Measurements from ENCODE around the gene LINS1.

The LINS1 gene

DNA sequence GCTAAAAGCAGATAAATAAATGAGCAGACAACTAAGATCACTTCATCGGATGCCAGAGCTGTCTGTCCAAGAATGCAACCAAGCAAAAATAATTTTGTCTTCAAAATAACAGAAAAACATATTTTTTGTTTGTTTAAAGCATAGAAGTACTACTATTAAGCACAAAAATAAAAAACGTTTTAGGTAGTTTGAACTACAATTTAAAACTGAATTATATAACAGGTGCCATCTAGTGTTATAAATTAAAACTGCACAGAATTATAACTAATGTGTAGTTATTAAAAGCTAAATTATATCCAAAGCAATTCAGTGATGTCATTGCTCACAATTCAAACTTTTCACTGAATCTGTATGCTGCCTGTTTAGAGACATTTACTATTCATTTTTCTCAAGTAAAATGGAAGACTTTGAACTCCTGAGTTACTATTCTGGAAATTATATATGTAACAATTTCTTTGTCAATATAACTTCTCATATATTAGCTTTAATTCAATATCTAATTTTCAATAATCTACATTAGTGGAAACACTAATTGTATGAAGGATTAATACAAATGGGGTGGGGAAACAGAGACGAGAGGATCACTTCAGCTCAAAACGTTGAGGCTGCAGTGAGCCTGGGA is 29.5 kb downstream of the LINS1 start:
- TF ChIP-seq, protein P1, sequence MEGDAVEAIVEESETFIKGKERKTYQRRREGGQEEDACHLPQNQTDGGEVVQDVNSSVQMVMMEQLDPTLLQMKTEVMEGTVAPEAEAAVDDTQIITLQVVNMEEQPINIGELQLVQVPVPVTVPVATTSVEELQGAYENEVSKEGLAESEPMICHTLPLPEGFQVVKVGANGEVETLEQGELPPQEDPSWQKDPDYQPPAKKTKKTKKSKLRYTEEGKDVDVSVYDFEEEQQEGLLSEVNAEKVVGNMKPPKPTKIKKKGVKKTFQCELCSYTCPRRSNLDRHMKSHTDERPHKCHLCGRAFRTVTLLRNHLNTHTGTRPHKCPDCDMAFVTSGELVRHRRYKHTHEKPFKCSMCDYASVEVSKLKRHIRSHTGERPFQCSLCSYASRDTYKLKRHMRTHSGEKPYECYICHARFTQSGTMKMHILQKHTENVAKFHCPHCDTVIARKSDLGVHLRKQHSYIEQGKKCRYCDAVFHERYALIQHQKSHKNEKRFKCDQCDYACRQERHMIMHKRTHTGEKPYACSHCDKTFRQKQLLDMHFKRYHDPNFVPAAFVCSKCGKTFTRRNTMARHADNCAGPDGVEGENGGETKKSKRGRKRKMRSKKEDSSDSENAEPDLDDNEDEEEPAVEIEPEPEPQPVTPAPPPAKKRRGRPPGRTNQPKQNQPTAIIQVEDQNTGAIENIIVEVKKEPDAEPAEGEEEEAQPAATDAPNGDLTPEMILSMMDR (IDR thresholded peaks at IDR 0.05; ENCODE audit: borderline replicate concordance, insufficient read depth, low read depth, low read length): no peak
- H3K4me3 ChIP-seq (ENCODE audit: low read depth, low read length): no peak overlapping the region

DNA sequence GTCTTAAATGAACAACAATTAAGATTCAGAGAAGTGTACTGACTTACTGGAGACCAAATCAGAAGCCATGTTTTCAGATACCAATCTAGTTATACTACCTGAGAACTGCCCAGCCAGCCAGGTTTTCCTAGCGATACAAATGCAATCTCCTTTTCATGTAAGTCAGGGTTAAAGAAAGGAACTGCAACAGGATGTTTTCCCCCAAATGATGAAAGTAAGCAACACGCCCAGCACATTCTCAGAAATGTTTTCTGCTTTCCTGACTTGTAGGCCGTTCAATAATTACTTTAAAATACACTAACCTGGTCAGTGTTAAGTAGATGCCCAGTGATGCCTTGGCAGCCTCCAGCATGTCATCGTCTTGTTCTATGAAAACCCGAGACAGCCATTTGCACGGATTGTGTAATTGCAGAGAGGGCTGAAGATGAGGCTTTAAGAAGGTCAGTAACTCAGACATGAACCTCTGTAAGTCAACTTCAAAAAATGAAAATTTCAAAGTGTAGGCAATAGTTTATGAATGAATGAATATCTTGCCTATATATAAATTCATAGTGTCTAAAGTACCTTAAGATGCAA is 30.3 kb downstream of the LINS1 start:
- TF ChIP-seq, protein P1 (IDR thresholded peaks at IDR 0.05; ENCODE audit: borderline replicate concordance, insufficient read depth, low read depth, low read length): no peak
- no peak overlapping the region for H3K4me3 ChIP-seq (ENCODE audit: low read depth, low read length)

DNA sequence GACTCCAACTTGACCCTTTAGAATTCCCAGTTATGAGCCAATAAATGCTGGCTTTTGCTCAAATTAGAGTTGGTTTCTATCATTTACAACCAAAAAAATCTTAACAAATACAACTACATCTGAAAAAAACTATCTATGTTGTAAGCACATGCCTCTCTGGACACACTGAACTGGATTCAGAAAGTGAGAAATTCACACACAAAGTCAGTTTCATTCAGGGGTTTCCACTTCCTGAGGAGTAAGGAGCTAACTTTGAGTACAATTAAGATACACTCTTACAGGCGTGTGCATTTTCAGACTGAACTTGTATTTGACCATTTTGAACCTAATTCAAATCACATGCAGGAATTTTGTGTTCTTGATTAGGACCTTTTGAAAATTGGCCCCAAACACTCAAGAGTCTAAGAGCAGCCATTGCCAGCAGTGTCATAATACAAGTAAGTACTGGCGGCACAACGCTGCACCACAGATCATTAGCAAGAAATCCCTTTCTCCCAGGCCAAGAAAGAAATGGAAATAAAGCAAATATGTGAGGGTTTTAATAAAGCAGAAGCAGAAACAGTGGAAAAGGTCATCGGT is 31.2 kb downstream of the LINS1 start:
- TF ChIP-seq, protein P1 (IDR thresholded peaks at IDR 0.05; ENCODE audit: borderline replicate concordance, insufficient read depth, low read depth, low read length): no peak
- no peak overlapping the region for H3K4me3 ChIP-seq (ENCODE audit: low read depth, low read length)

GRCh38 chr15:100570275-100570674 is 31.7 kb downstream of the LINS1 start:
- TF ChIP-seq, protein P1 (IDR thresholded peaks at IDR 0.05; ENCODE audit: borderline replicate concordance, insufficient read depth, low read depth, low read length): no peak
- H3K4me3 ChIP-seq (ENCODE audit: low read depth, low read length): no peak overlapping the region

DNA sequence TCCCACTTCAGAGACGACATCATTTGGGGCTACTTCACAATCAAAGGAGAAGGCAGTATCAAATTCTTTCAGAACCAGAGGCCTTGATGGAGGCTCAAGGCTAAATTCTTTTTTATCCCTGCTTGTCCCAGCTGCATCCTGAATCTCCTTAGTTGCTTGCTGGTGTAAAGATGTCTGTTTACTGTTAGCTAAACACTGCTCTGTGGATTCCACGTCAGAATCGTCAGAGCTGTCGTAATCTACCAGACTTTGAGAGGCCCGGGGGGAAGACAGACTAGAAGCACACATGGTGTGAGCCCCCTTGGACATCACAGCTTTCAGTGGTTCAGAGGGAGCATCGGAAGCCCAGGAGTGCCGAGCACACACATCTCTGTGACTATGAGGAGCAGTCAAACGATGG is 32.6 kb downstream of the LINS1 start:
- TF ChIP-seq, protein P1 (IDR thresholded peaks at IDR 0.05; ENCODE audit: borderline replicate concordance, insufficient read depth, low read depth, low read length): no peak
- no peak overlapping the region for H3K4me3 ChIP-seq (ENCODE audit: low read depth, low read length)

DNA sequence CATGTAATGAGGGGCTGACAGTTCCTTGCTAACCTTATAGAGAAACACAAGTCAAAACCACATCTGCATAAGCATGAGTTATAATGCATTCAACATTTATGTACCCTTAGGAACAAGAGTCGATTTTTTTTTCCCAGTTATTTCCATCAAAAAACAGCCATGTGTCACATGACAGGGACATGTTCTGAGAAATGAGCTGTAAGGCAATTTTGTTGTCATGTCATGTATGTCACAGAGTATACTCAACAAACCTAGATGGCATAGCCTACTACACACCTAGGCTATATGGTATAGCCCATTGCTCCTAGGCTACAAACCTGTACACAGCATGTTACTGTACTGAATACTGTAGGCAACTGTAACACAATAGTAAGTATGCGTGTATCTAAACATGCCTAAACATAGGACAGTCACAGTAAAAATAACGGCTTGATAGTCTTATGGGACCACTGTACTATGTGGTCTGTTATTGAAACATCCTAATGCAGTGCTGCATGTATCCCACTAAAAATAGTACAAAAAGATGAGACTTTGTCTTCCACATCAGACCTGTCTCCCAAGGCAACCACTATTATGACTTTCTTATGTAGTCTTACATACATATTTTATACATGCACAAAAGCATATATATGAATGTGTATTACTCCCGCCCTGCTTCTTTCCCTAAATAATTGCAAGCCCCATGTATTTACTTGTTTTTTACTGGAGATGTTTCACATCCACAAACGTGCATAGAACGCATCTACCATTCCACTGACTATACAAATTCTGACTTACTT is 34.9 kb downstream of the LINS1 start:
- TF ChIP-seq, protein P1 (IDR thresholded peaks at IDR 0.05; ENCODE audit: borderline replicate concordance, insufficient read depth, low read depth, low read length): no peak
- H3K4me3 ChIP-seq (ENCODE audit: low read depth, low read length): no peak overlapping the region

Data from GM12875 (cell line).